ENCODE results near the gene C5orf63. TPM values are rescaled to one million over a fixed set of nuclear protein-coding genes. Genes with fewer than 3 reads are reported as not detected.

Gene C5orf63
- polyA plus RNA-seq, 1 donor (not counting 4 experiments of a cell fraction or from before 2014, with no cell fraction given), result 7.2 TPM

DNA sequence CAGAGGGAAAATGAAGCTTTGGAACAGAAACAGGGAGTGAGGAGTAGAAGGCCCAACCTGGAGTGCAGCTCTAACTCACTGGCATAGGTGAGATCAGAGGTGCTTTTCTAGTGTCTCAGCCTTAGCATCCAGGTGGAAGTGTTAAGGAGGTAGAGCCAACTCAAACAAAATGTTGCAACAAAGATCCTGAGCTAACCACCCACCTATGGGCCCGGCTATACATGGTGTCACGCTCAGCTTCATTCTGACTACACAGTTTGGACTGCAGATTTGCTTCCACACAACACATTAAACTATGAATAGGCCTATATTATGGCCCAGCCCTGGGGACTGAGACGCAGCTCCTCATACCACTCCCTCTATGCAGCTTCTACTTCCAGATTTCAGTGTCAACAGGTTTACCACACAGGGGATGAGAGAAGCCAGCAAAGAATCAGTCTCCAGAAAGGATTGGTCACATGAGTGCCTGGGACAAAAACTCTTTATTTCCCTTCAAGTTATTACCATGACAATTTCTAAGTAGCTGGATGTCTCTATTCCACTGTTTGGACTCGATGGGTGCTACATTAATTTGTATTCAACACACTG, 9.0 kb downstream of the C5orf63 start:
- Histone ChIP-seq H3K9me3 (ENCODE audit: control insufficient read depth, low read depth, low read length) (no peaks in the 10 kb centered on the region), H3K4me3 (ENCODE audit: control insufficient read depth in 2 of 3, extremely low read depth in 1 of 3, insufficient read depth in 2 of 3, low read depth in 1 of 3, low read length in 3 of 3) (no peak overlapping the region), H3K9ac (ENCODE audit: control insufficient read depth, extremely low read depth, insufficient read depth, low read length) (no peak overlapping the region), H3K4me2 (ENCODE audit: control insufficient read depth, extremely low read depth, insufficient read depth, low read depth, low read length) (no peak overlapping the region), H3K4me1 (ENCODE audit: control insufficient read depth, extremely low read depth, insufficient read depth, low read length) (no peaks in the 10 kb centered on the region), H3K36me3 (ENCODE audit: control insufficient read depth in 2 of 2, extremely low read depth in 1 of 2, insufficient read depth in 2 of 2, low read length in 2 of 2) (no peaks in the 10 kb centered on the region), H2AFZ (ENCODE audit: control insufficient read depth, low read length) (no peak overlapping the region), H3K27ac (ENCODE audit: control insufficient read depth, insufficient read depth, low read length) (no peak overlapping the region), H3K79me2 (ENCODE audit: control insufficient read depth, insufficient read depth, low read length) (no peaks in the 10 kb centered on the region), H3K27me3 (ENCODE audit: control insufficient read depth, extremely low read depth, insufficient read depth, low read length) (no peaks in the 10 kb centered on the region), H3K9me1 (ENCODE audit: control insufficient read depth, extremely low read depth, insufficient read depth, low read length) (no peaks in the 10 kb centered on the region), H4K20me1 (ENCODE audit: control insufficient read depth, extremely low read depth, insufficient read depth, low read length) (no peaks in the 10 kb centered on the region)
- FAIRE-seq (no peak), DNase-seq (ENCODE audit: low read depth, low spot score) (no peak)
- TF ChIP-seq, protein P1, sequence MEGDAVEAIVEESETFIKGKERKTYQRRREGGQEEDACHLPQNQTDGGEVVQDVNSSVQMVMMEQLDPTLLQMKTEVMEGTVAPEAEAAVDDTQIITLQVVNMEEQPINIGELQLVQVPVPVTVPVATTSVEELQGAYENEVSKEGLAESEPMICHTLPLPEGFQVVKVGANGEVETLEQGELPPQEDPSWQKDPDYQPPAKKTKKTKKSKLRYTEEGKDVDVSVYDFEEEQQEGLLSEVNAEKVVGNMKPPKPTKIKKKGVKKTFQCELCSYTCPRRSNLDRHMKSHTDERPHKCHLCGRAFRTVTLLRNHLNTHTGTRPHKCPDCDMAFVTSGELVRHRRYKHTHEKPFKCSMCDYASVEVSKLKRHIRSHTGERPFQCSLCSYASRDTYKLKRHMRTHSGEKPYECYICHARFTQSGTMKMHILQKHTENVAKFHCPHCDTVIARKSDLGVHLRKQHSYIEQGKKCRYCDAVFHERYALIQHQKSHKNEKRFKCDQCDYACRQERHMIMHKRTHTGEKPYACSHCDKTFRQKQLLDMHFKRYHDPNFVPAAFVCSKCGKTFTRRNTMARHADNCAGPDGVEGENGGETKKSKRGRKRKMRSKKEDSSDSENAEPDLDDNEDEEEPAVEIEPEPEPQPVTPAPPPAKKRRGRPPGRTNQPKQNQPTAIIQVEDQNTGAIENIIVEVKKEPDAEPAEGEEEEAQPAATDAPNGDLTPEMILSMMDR (optimal IDR thresholded peaks at IDR 0.05 in 1 of 3, IDR thresholded peaks at IDR 0.05 in 1 of 3, conservative IDR thresholded peaks at IDR 0.05 in 1 of 3; ENCODE audit: extremely low read depth in 1 of 3, insufficient read depth in 2 of 3, low read length in 3 of 3), result no peak
- TF ChIP-seq EZH2 (IDR thresholded peaks at IDR 0.05; ENCODE audit: low read length), result no peak
- dilution Hi-C loops (cut with MboI; ENCODE audit: extremely low pct_ligation_motif_present, low sequenced_read_pairs), result no loop called here

DNA sequence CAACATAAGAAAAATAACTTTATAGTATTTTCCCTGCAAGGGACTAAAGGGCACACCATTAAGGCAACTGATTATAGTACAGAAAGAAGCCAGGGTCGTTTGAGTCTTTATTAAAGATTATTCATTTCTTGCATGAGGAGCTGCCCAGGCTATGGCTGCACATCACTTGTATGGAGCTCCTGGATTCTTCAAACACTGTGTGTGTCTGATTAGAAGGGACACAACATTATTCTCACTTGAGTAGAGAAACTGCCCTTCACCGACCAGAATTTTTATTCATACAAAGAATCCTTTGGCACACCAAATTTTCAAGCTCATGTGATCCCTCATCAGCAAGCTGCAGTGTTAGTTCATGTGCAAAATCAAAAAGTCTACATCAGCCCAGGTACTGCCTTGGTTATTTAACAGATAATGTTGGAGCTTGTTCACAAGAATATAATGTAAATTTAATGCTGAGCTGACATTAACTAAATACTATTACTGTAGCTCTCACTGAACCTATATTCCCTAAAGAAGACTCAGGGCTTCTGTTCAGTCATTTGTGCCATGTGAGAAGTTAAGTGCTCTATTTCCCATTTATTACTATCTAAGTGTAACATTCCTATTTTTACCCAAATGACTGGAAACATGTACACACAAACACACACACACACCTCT, 9.9 kb downstream of the C5orf63 start:
- Histone ChIP-seq H3K36me3 (ENCODE audit: control insufficient read depth in 2 of 2, extremely low read depth in 1 of 2, insufficient read depth in 2 of 2, low read length in 2 of 2) (no peaks in the 10 kb centered on the region), H3K9ac (ENCODE audit: control insufficient read depth, extremely low read depth, insufficient read depth, low read length) (no peak overlapping the region), H3K4me3 (ENCODE audit: control insufficient read depth in 2 of 3, extremely low read depth in 1 of 3, insufficient read depth in 2 of 3, low read depth in 1 of 3, low read length in 3 of 3) (no peak overlapping the region), H3K4me2 (ENCODE audit: control insufficient read depth, extremely low read depth, insufficient read depth, low read depth, low read length) (no peak overlapping the region), H3K79me2 (ENCODE audit: control insufficient read depth, insufficient read depth, low read length) (no peaks in the 10 kb centered on the region), H4K20me1 (ENCODE audit: control insufficient read depth, extremely low read depth, insufficient read depth, low read length) (no peaks in the 10 kb centered on the region), H3K27ac (ENCODE audit: control insufficient read depth, insufficient read depth, low read length) (no peak overlapping the region), H3K4me1 (ENCODE audit: control insufficient read depth, extremely low read depth, insufficient read depth, low read length) (no peaks in the 10 kb centered on the region), H3K9me3 (ENCODE audit: control insufficient read depth, low read depth, low read length) (no peaks in the 10 kb centered on the region), H2AFZ (ENCODE audit: control insufficient read depth, low read length) (no peak overlapping the region), H3K9me1 (ENCODE audit: control insufficient read depth, extremely low read depth, insufficient read depth, low read length) (no peaks in the 10 kb centered on the region), H3K27me3 (ENCODE audit: control insufficient read depth, extremely low read depth, insufficient read depth, low read length) (no peaks in the 10 kb centered on the region)
- FAIRE-seq, result no peak
- no peak for TF ChIP-seq EZH2 (IDR thresholded peaks at IDR 0.05; ENCODE audit: low read length)
- TF ChIP-seq, protein P1 (optimal IDR thresholded peaks at IDR 0.05 in 1 of 3, IDR thresholded peaks at IDR 0.05 in 1 of 3, conservative IDR thresholded peaks at IDR 0.05 in 1 of 3; ENCODE audit: extremely low read depth in 1 of 3, insufficient read depth in 2 of 3, low read length in 3 of 3), result no peak
- no peak for DNase-seq (ENCODE audit: low read depth, low spot score)
- dilution Hi-C loops (cut with MboI; ENCODE audit: extremely low pct_ligation_motif_present, low sequenced_read_pairs), result no loop called here
